H9 (cell line): ENCODE results near the gene VRK1. TPM values are rescaled to one million over a fixed set of nuclear protein-coding genes. Genes with fewer than 3 reads are reported as not detected.

Experiments
- DNase-seq: peaks from one replicate; pipeline ENCODE4 v3.0.0-alpha.2; 2017
- H2AFZ ChIP-seq: one replicate; pipeline ENCODE4 v1.6.1; 2013; ENCODE audit warnings: mild to moderate bottlenecking, low read length, control low read depth, moderate library complexity
- H2AK5ac ChIP-seq: 2 replicates; pipeline ENCODE4 v1.6.1; 2013; ENCODE audit warnings: low read length, control low read depth, mixed read lengths; ENCODE audit not compliant: insufficient read length
- H2BK120ac ChIP-seq: one replicate; pipeline ENCODE4 v1.6.1; 2013; ENCODE audit warnings: low read depth, mild to moderate bottlenecking, low read length, control low read depth, inconsistent platforms; ENCODE audit not compliant: poor library complexity, severe bottlenecking
- H2BK12ac ChIP-seq: 2 replicates; pipeline ENCODE4 v1.6.1; 2013; ENCODE audit warnings: low read length, control low read depth, mixed read lengths, low read depth; ENCODE audit not compliant: insufficient read length
- H2BK15ac ChIP-seq: 2 replicates; pipeline ENCODE4 v1.6.1; 2013; ENCODE audit warnings: low read depth, low read length, control low read depth
- H2BK20ac ChIP-seq: one replicate; pipeline ENCODE4 v1.6.1; 2013; ENCODE audit warnings: low read depth, mild to moderate bottlenecking, low read length, control low read depth, inconsistent platforms; ENCODE audit not compliant: poor library complexity, severe bottlenecking
- H2BK5ac ChIP-seq: 2 replicates; pipeline ENCODE4 v1.6.1; 2013; ENCODE audit warnings: low read length, control low read depth, mixed read lengths; ENCODE audit not compliant: insufficient read length
- H3K14ac ChIP-seq: 2 replicates; pipeline ENCODE4 v1.6.1; 2013; ENCODE audit warnings: low read length, control low read depth; ENCODE audit not compliant: insufficient read depth
- H3K18ac ChIP-seq: 2 replicates; pipeline ENCODE4 v1.6.1; 2013; ENCODE audit warnings: low read depth, mild to moderate bottlenecking, mixed read lengths, low read length, control low read depth; ENCODE audit not compliant: insufficient read length
- H3K23ac ChIP-seq: 2 replicates; pipeline ENCODE4 v1.6.1; 2013; ENCODE audit warnings: low read length, control low read depth, mixed read lengths, low read depth; ENCODE audit not compliant: insufficient read length
- H3K23me2 ChIP-seq: 2 replicates; pipeline ENCODE4 v1.6.1; 2013; ENCODE audit warnings: low read depth, mild to moderate bottlenecking, mixed read lengths, low read length, control low read depth; ENCODE audit not compliant: insufficient read length, poor library complexity, severe bottlenecking
- H3K27ac ChIP-seq: 2 replicates; pipeline ENCODE4 v1.5.1; 2013; ENCODE audit warnings: low read length, control low read depth, mixed read lengths, low read depth; ENCODE audit not compliant: insufficient read length
- H3K27me3 ChIP-seq: 2 replicates; pipeline ENCODE4 v1.6.1; 2013; ENCODE audit warnings: low read length, control low read depth, inconsistent platforms; ENCODE audit not compliant: insufficient read depth
- H3K4ac ChIP-seq: 2 replicates; pipeline ENCODE4 v1.6.1; 2013; ENCODE audit warnings: low read depth, mild to moderate bottlenecking, control low read depth, inconsistent platforms, low read length, moderate library complexity
- H3K4me1 ChIP-seq: 2 replicates; pipeline ENCODE4 v1.6.1; 2013; ENCODE audit warnings: low read length, control low read depth, inconsistent platforms; ENCODE audit not compliant: insufficient read depth
- H3K4me2 ChIP-seq: 2 replicates; pipeline ENCODE4 v1.6.1; 2013; ENCODE audit warnings: low read length, control low read depth, mixed read lengths; ENCODE audit not compliant: insufficient read length, insufficient read depth
- H3K56ac ChIP-seq: 2 replicates; pipeline ENCODE4 v1.6.1; 2013; ENCODE audit warnings: low read depth, mild to moderate bottlenecking, mixed read lengths, low read length, control low read depth; ENCODE audit not compliant: insufficient read length
- H3K79me1 ChIP-seq: 2 replicates; pipeline ENCODE4 v1.6.1; 2013; ENCODE audit warnings: low read depth, mild to moderate bottlenecking, moderate library complexity, low read length, control low read depth, inconsistent platforms; ENCODE audit not compliant: insufficient read depth, poor library complexity, severe bottlenecking
- H3K79me2 ChIP-seq: 2 replicates; pipeline ENCODE4 v1.6.1; 2013; ENCODE audit warnings: low read length, control low read depth, inconsistent platforms; ENCODE audit not compliant: insufficient read depth
- H3K9ac ChIP-seq: 2 replicates; pipeline ENCODE4 v1.6.1; 2013; ENCODE audit warnings: low read length, control low read depth, mixed read lengths; ENCODE audit not compliant: insufficient read length; ENCODE audit errors: extremely low read depth
- H3K9me3 ChIP-seq: one replicate; pipeline ENCODE4 v1.6.1; 2013; ENCODE audit warnings: low read depth, low read length, inconsistent platforms; ENCODE audit not compliant: control insufficient read depth
- H3T11ph ChIP-seq: one replicate; pipeline ENCODE4 v1.6.1; 2013; ENCODE audit warnings: mild to moderate bottlenecking, low read length, control low read depth, inconsistent platforms
- H4K20me1 ChIP-seq: one replicate; pipeline ENCODE4 v1.6.1; 2013; ENCODE audit not compliant: control insufficient read depth, insufficient read length, insufficient read depth
- H4K5ac ChIP-seq: 2 replicates; pipeline ENCODE4 v1.6.1; 2013; ENCODE audit warnings: low read depth, mild to moderate bottlenecking, mixed read lengths, low read length, control low read depth; ENCODE audit not compliant: insufficient read length
- H4K8ac ChIP-seq: replicated peaks from 2 replicates; pipeline ENCODE4 v1.6.1; 2013; ENCODE audit warnings: low read length, control low read depth, mixed read lengths, low read depth; ENCODE audit not compliant: insufficient read length
- H4K91ac ChIP-seq: 2 replicates; pipeline ENCODE4 v1.6.1; 2013; ENCODE audit warnings: low read depth, mild to moderate bottlenecking, moderate library complexity, mixed read lengths, low read length, control low read depth; ENCODE audit not compliant: insufficient read length
- H3K27ac Mint-ChIP-seq, 3 experiments: 2 replicates in 2 of 3; 3 replicates in 1 of 3; pipeline ENCODE4 v1.8.0; 2020 to 2021; ENCODE audit warnings: mixed read lengths in 3 of 3, mild to moderate bottlenecking in 1 of 3, moderate library complexity in 1 of 3
- H3K27me3 Mint-ChIP-seq: 2 replicates; pipeline ENCODE4 v1.8.0; 2021; ENCODE audit warnings: low read depth, mild to moderate bottlenecking, moderate library complexity, mixed read lengths
- H3K36me3 Mint-ChIP-seq, 3 experiments: 2 replicates in 2 of 3; 3 replicates in 1 of 3; pipeline ENCODE4 v1.8.0; 2020 to 2021; ENCODE audit warnings: low read depth in 3 of 3, mixed read lengths in 3 of 3; ENCODE audit not compliant: insufficient read depth in 1 of 3
- H3K4me1 Mint-ChIP-seq, 2 experiments: 2 replicates each; pipeline ENCODE4 v1.8.0; 2020; ENCODE audit warnings: mixed read lengths in 2 of 2
- H3K4me3 Mint-ChIP-seq, 2 experiments: 2 replicates in 1 of 2; 3 replicates in 1 of 2; pipeline ENCODE4 v1.8.0; 2020 to 2021; ENCODE audit warnings: mild to moderate bottlenecking in 2 of 2, mixed read lengths in 2 of 2, moderate library complexity in 1 of 2
- H3K9me3 Mint-ChIP-seq, 2 experiments: 2 replicates in 1 of 2; 3 replicates in 1 of 2; pipeline ENCODE4 v1.8.0; 2020; ENCODE audit warnings: mild to moderate bottlenecking in 2 of 2, mixed read lengths in 2 of 2, moderate library complexity in 1 of 2
- CTCF ChIP-seq: fragments of 200-600 bp; sonication (generic); conservative IDR thresholded peaks from 3 replicates; pipeline ENCODE4 v1.8.0; 2021; ENCODE audit warnings: antibody characterized with exemption, mild to moderate bottlenecking
- WGBS: extraction: QIAGEN DNeasy Blood & Tissue Kit; methylation state at CpG from one replicate; pipeline ENCODE4 v1.1.7; 2013; ENCODE audit warnings: missing lambda C conversion rate, low lambda C conversion rate, mixed read lengths; ENCODE audit not compliant: insufficient read length; ENCODE audit errors: extremely low coverage; 5-methylcytosine and 5-hydroxymethylcytosine counted together
- total RNA-seq: library from RNA; stranded (reverse); gene quantifications from 2 replicates; pipeline ENCODE4 v1.2.1, GENCODE V29; 2021

The VRK1 gene
- total RNA-seq, 1 experiment from 2014 or later: 55.7 TPM

GRCh38 chr14:96805956-96806355 is 8.8 kb downstream of the VRK1 start:
- Histone ChIP-seq H3K18ac (no peak overlapping the region), H3K4ac (no peak overlapping the region), H3K56ac (no peak overlapping the region), H3K27me3 (no peaks in the 10 kb centered on the region), H3K9me3 (no peaks in the 10 kb centered on the region), H2AK5ac (no peak overlapping the region), H3K79me1 (peaks cover 15% of the 10 kb centered on the region), H3K23me2 (no peaks in the 10 kb centered on the region), H4K8ac (no peak overlapping the region), H3K23ac (no peak overlapping the region), H2BK12ac (no peak overlapping the region), H3K4me2 (no peak overlapping the region), H3K27ac (no peak overlapping the region), H2AFZ (no peak overlapping the region), H2BK120ac (no peak overlapping the region), H3K9ac (no peak overlapping the region), H3K4me1 (no peaks in the 10 kb centered on the region; the same call in 1 of the 2 replicates), H3K14ac (no peak overlapping the region), H3T11ph (no peak overlapping the region), H4K20me1 (no peaks in the 10 kb centered on the region), H4K91ac (no peak overlapping the region), H2BK5ac (no peak overlapping the region), H2BK20ac (no peak overlapping the region), H4K5ac (no peak overlapping the region), H3K79me2 (peaks cover 20% of the 10 kb centered on the region; the same call in 1 of the 2 replicates), H2BK15ac (no peak overlapping the region)
- Mint-ChIP-seq H3K36me3 (peaks cover 0 to 2% (median 0%) of the 10 kb centered on the region in 3 experiments; a peak in 3 of 7 replicates), H3K4me3 (no peak overlapping the region), H3K27ac (no peak overlapping the region), H3K27me3 (no peaks in the 10 kb centered on the region), H3K9me3 (no peaks in the 10 kb centered on the region), H3K4me1 (peaks cover 22 to 26% of the 10 kb centered on the region in 2 experiments)
- DNase-seq: no peak
- no peak for TF ChIP-seq CTCF
- WGBS: no CpG with 5 or more reads among the region's 4 CpGs
